ENCODE results near the gene DHX38.

Gene DHX38

GRCh38 chr16:72142476-72142875, 48.8 kb downstream of the DHX38 start:
- Histone ChIP-seq H3K4me1 (ENCODE audit: control insufficient read depth in 2 of 2, insufficient read depth in 1 of 2, low read depth in 1 of 2, low read length in 2 of 2) (no peaks in the 10 kb centered on the region), H2BK5ac (ENCODE audit: low read length) (no peak overlapping the region)
- WGBS, 2 donors (ENCODE audit: extremely low coverage in 2 of 2, insufficient read length in 2 of 2, insufficient replicate concordance in 1 of 2): no CpG with 5 or more reads among the region's 1 CpG

GRCh38 chr16:72149676-72150464, 56.2 kb downstream of the DHX38 start:
- H3K9ac ChIP-seq (ENCODE audit: low read depth, low read length, poor library complexity): no peak overlapping the region
- H3K18ac ChIP-seq (ENCODE audit: low read length): no peak overlapping the region
- no peak overlapping the region for H3K4me2 ChIP-seq (ENCODE audit: insufficient read depth, low read length, poor library complexity, severe bottlenecking)
- H2BK15ac ChIP-seq (ENCODE audit: low read length): no peak overlapping the region
- no peaks in the 10 kb centered on the region for H3K79me1 ChIP-seq (ENCODE audit: low read depth, low read length)
- no peak overlapping the region for H3K4me3 ChIP-seq (ENCODE audit: low read length in 2 of 2)
- H3K27me3 ChIP-seq (ENCODE audit: control insufficient read depth in 3 of 3, insufficient read depth in 3 of 3, low read depth in 1 of 3, low read length in 3 of 3): no peaks in the 10 kb centered on the region
- H2BK12ac ChIP-seq (ENCODE audit: low read length): no peak overlapping the region
- no peaks in the 10 kb centered on the region for H3K36me3 ChIP-seq (replicated peaks in 1 of 2; ENCODE audit: control insufficient read depth in 2 of 2, insufficient read depth in 2 of 2, low read length in 2 of 2)
- H3K4me1 ChIP-seq (ENCODE audit: control insufficient read depth in 2 of 2, insufficient read depth in 1 of 2, low read depth in 1 of 2, low read length in 2 of 2): no peaks in the 10 kb centered on the region
- H3K4ac ChIP-seq (ENCODE audit: low read length): no peak overlapping the region
- no CpG with 5 or more reads among the region's 8 CpGs for WGBS, 2 donors (ENCODE audit: extremely low coverage in 2 of 2, insufficient read length in 2 of 2, insufficient replicate concordance in 1 of 2)
- no peak overlapping the region for H2BK5ac ChIP-seq (ENCODE audit: low read length)
- no peak overlapping the region for H4K8ac ChIP-seq (ENCODE audit: low read depth, low read length)
- H4K91ac ChIP-seq (ENCODE audit: low read depth, low read length, poor library complexity): no peak overlapping the region
- H2AFZ ChIP-seq (ENCODE audit: low read length): no peak overlapping the region
- DNase-seq (ENCODE audit: low spot score): no peak
- no peak overlapping the region for H2AK5ac ChIP-seq (ENCODE audit: low read depth, low read length)
- H3K27ac ChIP-seq (replicated peaks; ENCODE audit: low read length): no peak overlapping the region
- H3K14ac ChIP-seq (ENCODE audit: low read length): no peak overlapping the region
- no peaks in the 10 kb centered on the region for H3K9me3 ChIP-seq (replicated peaks in 1 of 2; ENCODE audit: control insufficient read depth in 2 of 2, insufficient read depth in 1 of 2, low read depth in 1 of 2, low read length in 2 of 2)
- H2BK120ac ChIP-seq (ENCODE audit: low read depth, low read length): no peak overlapping the region
- H3K23ac ChIP-seq (ENCODE audit: low read depth, low read length, poor library complexity): no peak overlapping the region

More at GRCh38 chr16:72142476-72142875, 48.8 kb downstream of the DHX38 start:
- Histone ChIP-seq H2BK15ac (ENCODE audit: low read length) (no peak overlapping the region), H3K14ac (ENCODE audit: low read length) (no peak overlapping the region), H3K27ac (replicated peaks; ENCODE audit: low read length) (no peak overlapping the region), H3K9ac (ENCODE audit: low read depth, low read length, poor library complexity) (no peak overlapping the region), H3K9me3 (replicated peaks in 1 of 2; ENCODE audit: control insufficient read depth in 2 of 2, insufficient read depth in 1 of 2, low read depth in 1 of 2, low read length in 2 of 2) (no peaks in the 10 kb centered on the region), H3K4me2 (ENCODE audit: insufficient read depth, low read length, poor library complexity, severe bottlenecking) (no peak overlapping the region), H2AFZ (ENCODE audit: low read length) (no peak overlapping the region), H3K36me3 (replicated peaks in 1 of 2; ENCODE audit: control insufficient read depth in 2 of 2, insufficient read depth in 2 of 2, low read length in 2 of 2) (no peaks in the 10 kb centered on the region), H3K4me3 (ENCODE audit: low read length in 2 of 2) (no peak overlapping the region), H3K18ac (ENCODE audit: low read length) (no peak overlapping the region), H4K91ac (ENCODE audit: low read depth, low read length, poor library complexity) (no peak overlapping the region), H3K4ac (ENCODE audit: low read length) (no peak overlapping the region), H3K27me3 (ENCODE audit: control insufficient read depth in 3 of 3, insufficient read depth in 3 of 3, low read depth in 1 of 3, low read length in 3 of 3) (no peaks in the 10 kb centered on the region), H3K23ac (ENCODE audit: low read depth, low read length, poor library complexity) (no peak overlapping the region), H3K79me1 (ENCODE audit: low read depth, low read length) (no peaks in the 10 kb centered on the region), H4K8ac (ENCODE audit: low read depth, low read length) (no peak overlapping the region), H2BK120ac (ENCODE audit: low read depth, low read length) (no peak overlapping the region), H2AK5ac (ENCODE audit: low read depth, low read length) (no peak overlapping the region), H2BK12ac (ENCODE audit: low read length) (no peak overlapping the region)
- no peak for DNase-seq (ENCODE audit: low spot score)

GRCh38 chr16:72159386-72159785, 65.7 kb downstream of the DHX38 start:
- DNase-seq (ENCODE audit: low spot score): no peak
- H3K4me1 ChIP-seq (ENCODE audit: control insufficient read depth in 2 of 2, insufficient read depth in 1 of 2, low read depth in 1 of 2, low read length in 2 of 2): no peaks in the 10 kb centered on the region
- no peak overlapping the region for H3K23ac ChIP-seq (ENCODE audit: low read depth, low read length, poor library complexity)
- no peak overlapping the region for H3K4ac ChIP-seq (ENCODE audit: low read length)
- H3K36me3 ChIP-seq (replicated peaks in 1 of 2; ENCODE audit: control insufficient read depth in 2 of 2, insufficient read depth in 2 of 2, low read length in 2 of 2): no peaks in the 10 kb centered on the region
- no peaks in the 10 kb centered on the region for H3K79me1 ChIP-seq (ENCODE audit: low read depth, low read length)
- no CpG with 5 or more reads among the region's 2 CpGs for WGBS, 2 donors (ENCODE audit: extremely low coverage in 2 of 2, insufficient read length in 2 of 2, insufficient replicate concordance in 1 of 2)
- no peak overlapping the region for H2BK15ac ChIP-seq (ENCODE audit: low read length)
- H2BK12ac ChIP-seq (ENCODE audit: low read length): no peak overlapping the region
- H3K27ac ChIP-seq (replicated peaks; ENCODE audit: low read length): no peak overlapping the region
- no peak overlapping the region for H3K4me3 ChIP-seq (ENCODE audit: low read length in 2 of 2)
- no peak overlapping the region for H4K91ac ChIP-seq (ENCODE audit: low read depth, low read length, poor library complexity)
- H2BK5ac ChIP-seq (ENCODE audit: low read length): no peak overlapping the region
- H2BK120ac ChIP-seq (ENCODE audit: low read depth, low read length): no peak overlapping the region
- H2AK5ac ChIP-seq (ENCODE audit: low read depth, low read length): no peak overlapping the region
- no peaks in the 10 kb centered on the region for H3K9me3 ChIP-seq (replicated peaks in 1 of 2; ENCODE audit: control insufficient read depth in 2 of 2, insufficient read depth in 1 of 2, low read depth in 1 of 2, low read length in 2 of 2)
- H2AFZ ChIP-seq (ENCODE audit: low read length): no peak overlapping the region
- no peak overlapping the region for H3K18ac ChIP-seq (ENCODE audit: low read length)
- no peak overlapping the region for H4K8ac ChIP-seq (ENCODE audit: low read depth, low read length)
- no peak overlapping the region for H3K14ac ChIP-seq (ENCODE audit: low read length)
- H3K4me2 ChIP-seq (ENCODE audit: insufficient read depth, low read length, poor library complexity, severe bottlenecking): no peak overlapping the region
- H3K27me3 ChIP-seq (ENCODE audit: control insufficient read depth in 3 of 3, insufficient read depth in 3 of 3, low read depth in 1 of 3, low read length in 3 of 3): no peaks in the 10 kb centered on the region
- H3K9ac ChIP-seq (ENCODE audit: low read depth, low read length, poor library complexity): no peak overlapping the region

GRCh38 chr16:72159801-72160200, 66.2 kb downstream of the DHX38 start:
- Histone ChIP-seq H4K8ac (ENCODE audit: low read depth, low read length) (no peak overlapping the region), H3K14ac (ENCODE audit: low read length) (no peak overlapping the region), H3K36me3 (replicated peaks in 1 of 2; ENCODE audit: control insufficient read depth in 2 of 2, insufficient read depth in 2 of 2, low read length in 2 of 2) (no peaks in the 10 kb centered on the region), H3K79me1 (ENCODE audit: low read depth, low read length) (no peaks in the 10 kb centered on the region), H3K27ac (replicated peaks; ENCODE audit: low read length) (no peak overlapping the region), H2BK120ac (ENCODE audit: low read depth, low read length) (no peak overlapping the region), H3K9me3 (replicated peaks in 1 of 2; ENCODE audit: control insufficient read depth in 2 of 2, insufficient read depth in 1 of 2, low read depth in 1 of 2, low read length in 2 of 2) (no peaks in the 10 kb centered on the region), H3K23ac (ENCODE audit: low read depth, low read length, poor library complexity) (no peak overlapping the region), H2BK15ac (ENCODE audit: low read length) (no peak overlapping the region), H3K18ac (ENCODE audit: low read length) (no peak overlapping the region), H2AFZ (ENCODE audit: low read length) (no peak overlapping the region), H2AK5ac (ENCODE audit: low read depth, low read length) (no peak overlapping the region), H3K4me3 (ENCODE audit: low read length in 2 of 2) (no peak overlapping the region), H3K4me1 (ENCODE audit: control insufficient read depth in 2 of 2, insufficient read depth in 1 of 2, low read depth in 1 of 2, low read length in 2 of 2) (peaks cover 0 to 2% of the 10 kb centered on the region in 2 donors), H2BK5ac (ENCODE audit: low read length) (no peak overlapping the region), H2BK12ac (ENCODE audit: low read length) (no peak overlapping the region), H3K4ac (ENCODE audit: low read length) (no peak overlapping the region), H3K9ac (ENCODE audit: low read depth, low read length, poor library complexity) (no peak overlapping the region), H3K4me2 (ENCODE audit: insufficient read depth, low read length, poor library complexity, severe bottlenecking) (no peak overlapping the region), H3K27me3 (ENCODE audit: control insufficient read depth in 3 of 3, insufficient read depth in 3 of 3, low read depth in 1 of 3, low read length in 3 of 3) (no peaks in the 10 kb centered on the region), H4K91ac (ENCODE audit: low read depth, low read length, poor library complexity) (no peak overlapping the region)
- DNase-seq (ENCODE audit: low spot score): no peak
- no CpG with 5 or more reads among the region's 2 CpGs for WGBS, 2 donors (ENCODE audit: extremely low coverage in 2 of 2, insufficient read length in 2 of 2, insufficient replicate concordance in 1 of 2)
